C4-2B (cell line): ENCODE data around the gene MAP6.

ENCODE experiments used
- CTCF ChIP-seq: fragments of 450-650 bp; conservative IDR thresholded peaks from 2 replicates; pipeline ENCODE4 v1.5.1; 2017; ENCODE audit warnings: mild to moderate bottlenecking
- ZFX ChIP-seq: fragments of 450-650 bp; IDR thresholded peaks from 2 replicates; pipeline ENCODE4 v1.6.1; 2017

- TF ChIP-seq CTCF: no peak
- TF ChIP-seq ZFX: no peak
Observed at GRCh38 chr11:75567971-75568370, 100.9 kb downstream of the MAP6 start.
